H9 (cell line): ENCODE data around the gene PNMA8C. TPM values are rescaled to one million over a fixed set of nuclear protein-coding genes. Genes with fewer than 3 reads are reported as not detected.

Experiments
- DNase-seq: peaks from one replicate; pipeline ENCODE4 v3.0.0-alpha.2; 2017
- H2AFZ ChIP-seq: one replicate; pipeline ENCODE4 v1.6.1; 2013; ENCODE audit warnings: mild to moderate bottlenecking, low read length, control low read depth, moderate library complexity
- H2AK5ac ChIP-seq: 2 replicates; pipeline ENCODE4 v1.6.1; 2013; ENCODE audit warnings: low read length, control low read depth, mixed read lengths; ENCODE audit not compliant: insufficient read length
- H2BK120ac ChIP-seq: one replicate; pipeline ENCODE4 v1.6.1; 2013; ENCODE audit warnings: low read depth, mild to moderate bottlenecking, low read length, control low read depth, inconsistent platforms; ENCODE audit not compliant: poor library complexity, severe bottlenecking
- H2BK12ac ChIP-seq: 2 replicates; pipeline ENCODE4 v1.6.1; 2013; ENCODE audit warnings: low read length, control low read depth, mixed read lengths, low read depth; ENCODE audit not compliant: insufficient read length
- H2BK15ac ChIP-seq: 2 replicates; pipeline ENCODE4 v1.6.1; 2013; ENCODE audit warnings: low read depth, low read length, control low read depth
- H2BK20ac ChIP-seq: one replicate; pipeline ENCODE4 v1.6.1; 2013; ENCODE audit warnings: low read depth, mild to moderate bottlenecking, low read length, control low read depth, inconsistent platforms; ENCODE audit not compliant: poor library complexity, severe bottlenecking
- H2BK5ac ChIP-seq: 2 replicates; pipeline ENCODE4 v1.6.1; 2013; ENCODE audit warnings: low read length, control low read depth, mixed read lengths; ENCODE audit not compliant: insufficient read length
- H3K14ac ChIP-seq: 2 replicates; pipeline ENCODE4 v1.6.1; 2013; ENCODE audit warnings: low read length, control low read depth; ENCODE audit not compliant: insufficient read depth
- H3K18ac ChIP-seq: 2 replicates; pipeline ENCODE4 v1.6.1; 2013; ENCODE audit warnings: low read depth, mild to moderate bottlenecking, mixed read lengths, low read length, control low read depth; ENCODE audit not compliant: insufficient read length
- H3K23ac ChIP-seq: 2 replicates; pipeline ENCODE4 v1.6.1; 2013; ENCODE audit warnings: low read length, control low read depth, mixed read lengths, low read depth; ENCODE audit not compliant: insufficient read length
- H3K23me2 ChIP-seq: 2 replicates; pipeline ENCODE4 v1.6.1; 2013; ENCODE audit warnings: low read depth, mild to moderate bottlenecking, mixed read lengths, low read length, control low read depth; ENCODE audit not compliant: insufficient read length, poor library complexity, severe bottlenecking
- H3K27ac ChIP-seq: 2 replicates; pipeline ENCODE4 v1.5.1; 2013; ENCODE audit warnings: low read length, control low read depth, mixed read lengths, low read depth; ENCODE audit not compliant: insufficient read length
- H3K27me3 ChIP-seq: 2 replicates; pipeline ENCODE4 v1.6.1; 2013; ENCODE audit warnings: low read length, control low read depth, inconsistent platforms; ENCODE audit not compliant: insufficient read depth
- H3K4ac ChIP-seq: 2 replicates; pipeline ENCODE4 v1.6.1; 2013; ENCODE audit warnings: low read depth, mild to moderate bottlenecking, control low read depth, inconsistent platforms, low read length, moderate library complexity
- H3K4me1 ChIP-seq: 2 replicates; pipeline ENCODE4 v1.6.1; 2013; ENCODE audit warnings: low read length, control low read depth, inconsistent platforms; ENCODE audit not compliant: insufficient read depth
- H3K4me2 ChIP-seq: 2 replicates; pipeline ENCODE4 v1.6.1; 2013; ENCODE audit warnings: low read length, control low read depth, mixed read lengths; ENCODE audit not compliant: insufficient read length, insufficient read depth
- H3K56ac ChIP-seq: 2 replicates; pipeline ENCODE4 v1.6.1; 2013; ENCODE audit warnings: low read depth, mild to moderate bottlenecking, mixed read lengths, low read length, control low read depth; ENCODE audit not compliant: insufficient read length
- H3K79me1 ChIP-seq: 2 replicates; pipeline ENCODE4 v1.6.1; 2013; ENCODE audit warnings: low read depth, mild to moderate bottlenecking, moderate library complexity, low read length, control low read depth, inconsistent platforms; ENCODE audit not compliant: insufficient read depth, poor library complexity, severe bottlenecking
- H3K79me2 ChIP-seq: 2 replicates; pipeline ENCODE4 v1.6.1; 2013; ENCODE audit warnings: low read length, control low read depth, inconsistent platforms; ENCODE audit not compliant: insufficient read depth
- H3K9ac ChIP-seq: 2 replicates; pipeline ENCODE4 v1.6.1; 2013; ENCODE audit warnings: low read length, control low read depth, mixed read lengths; ENCODE audit not compliant: insufficient read length; ENCODE audit errors: extremely low read depth
- H3K9me3 ChIP-seq: one replicate; pipeline ENCODE4 v1.6.1; 2013; ENCODE audit warnings: low read depth, low read length, inconsistent platforms; ENCODE audit not compliant: control insufficient read depth
- H3T11ph ChIP-seq: one replicate; pipeline ENCODE4 v1.6.1; 2013; ENCODE audit warnings: mild to moderate bottlenecking, low read length, control low read depth, inconsistent platforms
- H4K20me1 ChIP-seq: one replicate; pipeline ENCODE4 v1.6.1; 2013; ENCODE audit not compliant: control insufficient read depth, insufficient read length, insufficient read depth
- H4K5ac ChIP-seq: 2 replicates; pipeline ENCODE4 v1.6.1; 2013; ENCODE audit warnings: low read depth, mild to moderate bottlenecking, mixed read lengths, low read length, control low read depth; ENCODE audit not compliant: insufficient read length
- H4K8ac ChIP-seq: replicated peaks from 2 replicates; pipeline ENCODE4 v1.6.1; 2013; ENCODE audit warnings: low read length, control low read depth, mixed read lengths, low read depth; ENCODE audit not compliant: insufficient read length
- H4K91ac ChIP-seq: 2 replicates; pipeline ENCODE4 v1.6.1; 2013; ENCODE audit warnings: low read depth, mild to moderate bottlenecking, moderate library complexity, mixed read lengths, low read length, control low read depth; ENCODE audit not compliant: insufficient read length
- H3K27ac Mint-ChIP-seq, 3 experiments: 2 replicates in 2 of 3; 3 replicates in 1 of 3; pipeline ENCODE4 v1.8.0; 2020 to 2021; ENCODE audit warnings: mixed read lengths in 3 of 3, mild to moderate bottlenecking in 1 of 3, moderate library complexity in 1 of 3
- H3K27me3 Mint-ChIP-seq: 2 replicates; pipeline ENCODE4 v1.8.0; 2021; ENCODE audit warnings: low read depth, mild to moderate bottlenecking, moderate library complexity, mixed read lengths
- H3K36me3 Mint-ChIP-seq, 3 experiments: 2 replicates in 2 of 3; 3 replicates in 1 of 3; pipeline ENCODE4 v1.8.0; 2020 to 2021; ENCODE audit warnings: low read depth in 3 of 3, mixed read lengths in 3 of 3; ENCODE audit not compliant: insufficient read depth in 1 of 3
- H3K4me1 Mint-ChIP-seq, 2 experiments: 2 replicates each; pipeline ENCODE4 v1.8.0; 2020; ENCODE audit warnings: mixed read lengths in 2 of 2
- H3K4me3 Mint-ChIP-seq, 2 experiments: 2 replicates in 1 of 2; 3 replicates in 1 of 2; pipeline ENCODE4 v1.8.0; 2020 to 2021; ENCODE audit warnings: mild to moderate bottlenecking in 2 of 2, mixed read lengths in 2 of 2, moderate library complexity in 1 of 2
- H3K9me3 Mint-ChIP-seq, 2 experiments: 2 replicates in 1 of 2; 3 replicates in 1 of 2; pipeline ENCODE4 v1.8.0; 2020; ENCODE audit warnings: mild to moderate bottlenecking in 2 of 2, mixed read lengths in 2 of 2, moderate library complexity in 1 of 2
- WGBS: extraction: QIAGEN DNeasy Blood & Tissue Kit; methylation state at CpG from one replicate; pipeline ENCODE4 v1.1.7; 2013; ENCODE audit warnings: missing lambda C conversion rate, low lambda C conversion rate, mixed read lengths; ENCODE audit not compliant: insufficient read length; ENCODE audit errors: extremely low coverage; 5-methylcytosine and 5-hydroxymethylcytosine counted together
- total RNA-seq: library from RNA; stranded (reverse); gene quantifications from 2 replicates; pipeline ENCODE4 v1.2.1, GENCODE V29; 2021
- TF ChIP-seq, protein P1 (sequence below): fragments of 200-600 bp; sonication (generic); conservative IDR thresholded peaks from 3 replicates; pipeline ENCODE4 v1.8.0; 2021; ENCODE audit warnings: antibody characterized with exemption, mild to moderate bottlenecking

PNMA8C gene
- total RNA-seq, 1 experiment from 2014 or later: 1.8 TPM

DNA sequence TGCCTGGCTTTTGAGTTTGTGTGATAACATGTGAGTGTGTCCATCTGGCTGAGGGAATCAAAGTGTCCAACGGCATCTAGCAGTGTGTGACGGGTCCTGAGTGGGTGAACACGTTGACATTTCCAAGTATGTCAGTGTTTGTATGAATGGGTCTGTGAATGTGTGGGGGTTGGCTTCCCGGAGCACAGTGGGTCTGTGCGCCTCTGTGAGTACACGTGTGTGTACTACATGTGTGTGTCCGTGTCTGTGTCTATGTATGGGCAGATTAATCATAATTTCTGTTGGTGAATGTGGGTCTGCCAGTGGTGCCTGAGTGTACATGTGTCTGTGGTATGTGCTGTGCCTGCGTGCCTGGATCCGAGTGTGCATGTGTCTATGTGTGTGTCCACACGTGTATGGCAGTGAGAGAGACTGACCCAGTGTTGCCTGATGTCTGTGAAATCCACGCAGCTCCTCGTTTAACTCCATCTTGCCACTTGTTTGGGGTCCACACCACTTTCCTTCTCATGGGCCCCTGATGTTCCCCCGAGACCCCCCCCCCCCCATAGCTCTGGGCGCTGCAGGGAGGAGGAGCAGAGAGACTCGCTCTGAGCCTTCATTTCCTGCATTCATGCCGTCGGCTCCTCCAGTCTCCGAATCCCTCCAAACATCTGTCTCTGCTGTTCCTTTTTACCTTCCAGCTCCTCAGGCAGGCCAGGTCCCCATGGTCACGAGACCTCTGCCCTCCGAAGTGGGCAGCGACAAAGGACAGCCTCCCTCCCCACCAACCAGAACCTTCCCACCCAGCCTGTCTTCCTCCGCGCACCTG is 20.7 kb downstream of the PNMA8C start:
- Histone ChIP-seq H3K27ac (no peak overlapping the region), H2BK5ac (no peak overlapping the region), H3K56ac (no peak overlapping the region), H3K18ac (peak overlapping the region; percentile 6), H4K8ac (no peak overlapping the region), H2BK20ac (no peak overlapping the region), H3K9me3 (no peaks in the 10 kb centered on the region), H3K4me2 (peak overlapping the region; percentile 63), H4K5ac (no peak overlapping the region), H2AFZ (no peak overlapping the region), H2BK15ac (no peak overlapping the region), H3K23ac (no peak overlapping the region), H3T11ph (no peak overlapping the region), H3K4me1 (peaks cover 4% of the 10 kb centered on the region; the same call in 1 of the 2 replicates), H2BK12ac (no peak overlapping the region), H2AK5ac (no peak overlapping the region), H4K91ac (no peak overlapping the region), H4K20me1 (peaks cover 2% of the 10 kb centered on the region), H3K27me3 (no peaks in the 10 kb centered on the region; the same call in 1 of the 2 replicates), H3K79me1 (peaks cover 7% of the 10 kb centered on the region), H3K9ac (peak overlapping the region; percentile 14), H3K23me2 (peaks cover 36% of the 10 kb centered on the region), H3K79me2 (peaks cover 6% of the 10 kb centered on the region; the same call in 1 of the 2 replicates), H3K4ac (no peak overlapping the region), H3K14ac (no peak overlapping the region), H2BK120ac (no peak overlapping the region)
- Mint-ChIP-seq H3K4me3 (peak overlapping the region; percentile 66 to 80), H3K27ac (peak overlapping the region in 1 of 3 experiments; percentile 92; a peak in 3 of 7 replicates), H3K4me1 (peaks cover 41 to 57% of the 10 kb centered on the region in 2 experiments), H3K36me3 (peaks cover 11 to 17% (median 12%) of the 10 kb centered on the region in 3 experiments), H3K27me3 (peaks cover 58% of the 10 kb centered on the region), H3K9me3 (no peaks in the 10 kb centered on the region; a peak in 1 of 5 replicates)
- TF ChIP-seq, protein P1, sequence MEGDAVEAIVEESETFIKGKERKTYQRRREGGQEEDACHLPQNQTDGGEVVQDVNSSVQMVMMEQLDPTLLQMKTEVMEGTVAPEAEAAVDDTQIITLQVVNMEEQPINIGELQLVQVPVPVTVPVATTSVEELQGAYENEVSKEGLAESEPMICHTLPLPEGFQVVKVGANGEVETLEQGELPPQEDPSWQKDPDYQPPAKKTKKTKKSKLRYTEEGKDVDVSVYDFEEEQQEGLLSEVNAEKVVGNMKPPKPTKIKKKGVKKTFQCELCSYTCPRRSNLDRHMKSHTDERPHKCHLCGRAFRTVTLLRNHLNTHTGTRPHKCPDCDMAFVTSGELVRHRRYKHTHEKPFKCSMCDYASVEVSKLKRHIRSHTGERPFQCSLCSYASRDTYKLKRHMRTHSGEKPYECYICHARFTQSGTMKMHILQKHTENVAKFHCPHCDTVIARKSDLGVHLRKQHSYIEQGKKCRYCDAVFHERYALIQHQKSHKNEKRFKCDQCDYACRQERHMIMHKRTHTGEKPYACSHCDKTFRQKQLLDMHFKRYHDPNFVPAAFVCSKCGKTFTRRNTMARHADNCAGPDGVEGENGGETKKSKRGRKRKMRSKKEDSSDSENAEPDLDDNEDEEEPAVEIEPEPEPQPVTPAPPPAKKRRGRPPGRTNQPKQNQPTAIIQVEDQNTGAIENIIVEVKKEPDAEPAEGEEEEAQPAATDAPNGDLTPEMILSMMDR: no peak
- WGBS: no CpG with 5 or more reads among the region's 23 CpGs
- no peak for DNase-seq
